ELF-1 (cell line): ENCODE results near the gene UBL4A.

Source experiments
- DNase-seq: peaks from one replicate; pipeline ENCODE4 v3.0.0-alpha.2; 2016; ENCODE audit warnings: low read depth, low spot score

UBL4A gene

GRCh38 chrX:154463611-154464220 lies 22.7 kb downstream of the UBL4A start:
- no peak for DNase-seq

- no peak for DNase-seq
These were observed 24.0 kb downstream of the UBL4A start for GRCh38 chrX:154462396-154462795.

GRCh38 chrX:154460326-154460725 lies 26.1 kb downstream of the UBL4A start:
- DNase-seq, result no peak

GRCh38 chrX:154459832-154460231 lies 26.6 kb downstream of the UBL4A start:
- DNase-seq, result no peak

- DNase-seq, result no peak
These were observed 27.2 kb downstream of the UBL4A start for GRCh38 chrX:154458954-154459778.

- no peak for DNase-seq
These were observed 28.1 kb downstream of the UBL4A start, which contains the start of gene PLXNA3 for GRCh38 chrX:154458116-154458953. PLXNA3 (plus strand) TSS chrX:154458281; CDS start chrX:154460184, 1,903 bp downstream.

- DNase-seq, result peak; percentile 65
These were observed 28.8 kb downstream of the UBL4A start for GRCh38 chrX:154457491-154458115.

GRCh38 chrX:154452823-154453222 lies 33.6 kb downstream of the UBL4A start:
- no peak for DNase-seq

GRCh38 chrX:154450312-154450711 lies 36.1 kb downstream of the UBL4A start:
- no peak for DNase-seq

GRCh38 chrX:154449618-154450017 lies 36.8 kb downstream of the UBL4A start:
- DNase-seq, result no peak

- no peak for DNase-seq
These were observed 37.9 kb downstream of the UBL4A start for GRCh38 chrX:154448484-154448883.

- DNase-seq, result no peak
These were observed 40.0 kb downstream of the UBL4A start for GRCh38 chrX:154446430-154446829.

- no peak for DNase-seq
These were observed 40.6 kb downstream of the UBL4A start for GRCh38 chrX:154445776-154446175.

- no peak for DNase-seq
These were observed 41.6 kb downstream of the UBL4A start for GRCh38 chrX:154444755-154445246.

- DNase-seq, result no peak
These were observed 42.2 kb downstream of the UBL4A start, which contains the start of gene FAM50A for GRCh38 chrX:154443992-154444754. FAM50A (plus strand) TSS chrX:154444141; CDS start chrX:154444236, 95 bp downstream.

- DNase-seq, result peak; percentile 53
These were observed 42.9 kb downstream of the UBL4A start for GRCh38 chrX:154443479-154443910.

- no peak for DNase-seq
These were observed 44.3 kb downstream of the UBL4A start for GRCh38 chrX:154441984-154442707.

- no peak for DNase-seq
These were observed 44.9 kb downstream of the UBL4A start for GRCh38 chrX:154441564-154441963.

GRCh38 chrX:154440623-154441357 lies 45.6 kb downstream of the UBL4A start:
- DNase-seq, result no peak
